SJCRH30 (cell line): Measurements from ENCODE around the gene NKG7. TPM values are rescaled to one million over a fixed set of nuclear protein-coding genes. Genes with fewer than 3 reads are reported as not detected.

ENCODE experiments used
- DNase-seq, 2 experiments: peaks; one replicate each; pipeline ENCODE4 v3.0.0-alpha.2; 2015 to 2020
- H3K27ac ChIP-seq: fragments of 250-450 bp; sonication (Bioruptor Pico); 2 replicates; pipeline ENCODE4 v1.5.1; 2020; ENCODE audit warnings: mild to moderate bottlenecking, moderate library complexity
- H3K27me3 ChIP-seq: fragments of 250-450 bp; sonication (Bioruptor Pico); 2 replicates; pipeline ENCODE4 v1.5.1; 2020; ENCODE audit warnings: mild to moderate bottlenecking, moderate library complexity
- H3K36me3 ChIP-seq: fragments of 250-450 bp; sonication (Bioruptor Pico); 2 replicates; pipeline ENCODE4 v1.5.1; 2020; ENCODE audit warnings: mild to moderate bottlenecking, moderate library complexity
- H3K4me1 ChIP-seq: fragments of 250-450 bp; sonication (Bioruptor Pico); 2 replicates; pipeline ENCODE4 v1.5.1; 2020; ENCODE audit warnings: mild to moderate bottlenecking, moderate library complexity
- H3K4me3 ChIP-seq: fragments of 250-450 bp; sonication (Bioruptor Pico); 2 replicates; pipeline ENCODE4 v1.5.1; 2020; ENCODE audit warnings: mild to moderate bottlenecking, moderate library complexity
- H3K9me3 ChIP-seq: fragments of 250-450 bp; sonication (Bioruptor Pico); replicated peaks from 2 replicates; pipeline ENCODE4 v1.5.1; 2020; ENCODE audit warnings: mild to moderate bottlenecking, moderate library complexity
- total RNA-seq: library from RNA; depleted of rRNA; stranded (reverse); fragments of >200 nt; shearing (Covaris generic); gene quantifications from 2 replicates; pipeline ENCODE4 v1.2.3, GENCODE V29; 2014

NKG7 gene
- total RNA-seq, 1 experiment from 2014 or later, result not detected

- Histone ChIP-seq H3K27me3 (no peaks in the 10 kb centered on the region), H3K27ac (no peak overlapping the region), H3K4me1 (no peaks in the 10 kb centered on the region), H3K9me3 (no peaks in the 10 kb centered on the region), H3K36me3 (no peaks in the 10 kb centered on the region), H3K4me3 (peak overlapping the region; percentile 55)
- no peak for DNase-seq
These were observed 33.2 kb downstream of the NKG7 start for GRCh38 chr19:51339313-51339686.

GRCh38 chr19:51338563-51339312, 33.7 kb downstream of the NKG7 start:
- Histone ChIP-seq H3K4me3 (peak overlapping the region; percentile 55), H3K36me3 (no peaks in the 10 kb centered on the region), H3K27me3 (no peaks in the 10 kb centered on the region), H3K4me1 (no peaks in the 10 kb centered on the region), H3K27ac (no peak overlapping the region), H3K9me3 (no peaks in the 10 kb centered on the region)
- peak; percentile 69 to 72 for DNase-seq

- no peak for DNase-seq
- Histone ChIP-seq H3K36me3 (no peaks in the 10 kb centered on the region), H3K9me3 (no peaks in the 10 kb centered on the region), H3K27me3 (no peaks in the 10 kb centered on the region), H3K27ac (no peak overlapping the region), H3K4me3 (no peak overlapping the region), H3K4me1 (no peaks in the 10 kb centered on the region)
These were observed 34.4 kb downstream of the NKG7 start for GRCh38 chr19:51337861-51338562.

GRCh38 chr19:51337141-51337860, 35.2 kb downstream of the NKG7 start:
- Histone ChIP-seq H3K27me3 (no peaks in the 10 kb centered on the region), H3K27ac (no peak overlapping the region), H3K4me1 (no peaks in the 10 kb centered on the region), H3K4me3 (no peak overlapping the region), H3K36me3 (no peaks in the 10 kb centered on the region), H3K9me3 (no peaks in the 10 kb centered on the region)
- no peak for DNase-seq

- DNase-seq, result peak; percentile 27 to 42
- H3K27ac ChIP-seq, result no peak overlapping the region
- H3K4me3 ChIP-seq, result no peak overlapping the region
- no peaks in the 10 kb centered on the region for H3K27me3 ChIP-seq
- H3K36me3 ChIP-seq, result no peaks in the 10 kb centered on the region
- H3K9me3 ChIP-seq, result no peaks in the 10 kb centered on the region
- no peaks in the 10 kb centered on the region for H3K4me1 ChIP-seq
These were observed 38.5 kb downstream of the NKG7 start for GRCh38 chr19:51333836-51334460.

- H3K27ac ChIP-seq, result no peak overlapping the region
- DNase-seq, result no peak
- no peak overlapping the region for H3K4me3 ChIP-seq
- no peaks in the 10 kb centered on the region for H3K4me1 ChIP-seq
- no peaks in the 10 kb centered on the region for H3K9me3 ChIP-seq
- H3K36me3 ChIP-seq, result no peaks in the 10 kb centered on the region
- no peaks in the 10 kb centered on the region for H3K27me3 ChIP-seq
These were observed 40.7 kb downstream of the NKG7 start for GRCh38 chr19:51331716-51332115.

- H3K27ac ChIP-seq, result no peak overlapping the region
- H3K9me3 ChIP-seq, result no peaks in the 10 kb centered on the region
- no peaks in the 10 kb centered on the region for H3K4me1 ChIP-seq
- no peaks in the 10 kb centered on the region for H3K36me3 ChIP-seq
- DNase-seq, result no peak
- no peak overlapping the region for H3K4me3 ChIP-seq
- H3K27me3 ChIP-seq, result no peaks in the 10 kb centered on the region
These were observed 41.3 kb downstream of the NKG7 start for GRCh38 chr19:51331193-51331592.

- no peak overlapping the region for H3K27ac ChIP-seq
- H3K27me3 ChIP-seq, result no peaks in the 10 kb centered on the region
- no peaks in the 10 kb centered on the region for H3K36me3 ChIP-seq
- no peaks in the 10 kb centered on the region for H3K4me1 ChIP-seq
- DNase-seq, result no peak
- no peak overlapping the region for H3K4me3 ChIP-seq
- no peaks in the 10 kb centered on the region for H3K9me3 ChIP-seq
These were observed 42.1 kb downstream of the NKG7 start for GRCh38 chr19:51330366-51330765.

- H3K9me3 ChIP-seq, result no peaks in the 10 kb centered on the region
- no peaks in the 10 kb centered on the region for H3K27me3 ChIP-seq
- H3K4me1 ChIP-seq, result no peaks in the 10 kb centered on the region
- no peaks in the 10 kb centered on the region for H3K36me3 ChIP-seq
- DNase-seq, result no peak
- no peak overlapping the region for H3K4me3 ChIP-seq
- no peak overlapping the region for H3K27ac ChIP-seq
These were observed 43.0 kb downstream of the NKG7 start for GRCh38 chr19:51329411-51329810.

- H3K27ac ChIP-seq, result no peak overlapping the region
- no peaks in the 10 kb centered on the region for H3K9me3 ChIP-seq
- H3K4me3 ChIP-seq, result no peak overlapping the region
- no peaks in the 10 kb centered on the region for H3K4me1 ChIP-seq
- no peak for DNase-seq
- H3K27me3 ChIP-seq, result no peaks in the 10 kb centered on the region
- no peaks in the 10 kb centered on the region for H3K36me3 ChIP-seq
These were observed 45.1 kb downstream of the NKG7 start for GRCh38 chr19:51327066-51328001.

- Histone ChIP-seq H3K27ac (no peak overlapping the region), H3K27me3 (no peaks in the 10 kb centered on the region), H3K9me3 (no peaks in the 10 kb centered on the region), H3K36me3 (no peaks in the 10 kb centered on the region), H3K4me1 (no peaks in the 10 kb centered on the region), H3K4me3 (no peak overlapping the region)
- DNase-seq, result no peak
These were observed 46.0 kb downstream of the NKG7 start for GRCh38 chr19:51326216-51327065.

- Histone ChIP-seq H3K27me3 (no peaks in the 10 kb centered on the region), H3K4me1 (no peaks in the 10 kb centered on the region), H3K36me3 (no peaks in the 10 kb centered on the region), H3K4me3 (no peak overlapping the region), H3K9me3 (no peaks in the 10 kb centered on the region), H3K27ac (no peak overlapping the region)
- no peak for DNase-seq
These were observed 47.1 kb downstream of the NKG7 start for GRCh38 chr19:51325161-51325976.

GRCh38 chr19:51324167-51324481, 48.3 kb downstream of the NKG7 start:
- Histone ChIP-seq H3K9me3 (no peaks in the 10 kb centered on the region), H3K4me3 (no peak overlapping the region), H3K36me3 (no peaks in the 10 kb centered on the region), H3K27ac (no peak overlapping the region), H3K4me1 (no peaks in the 10 kb centered on the region), H3K27me3 (no peaks in the 10 kb centered on the region)
- DNase-seq, result no peak
